ENCODE data around the gene TRPM7.
"Not testable (repeated sequence)": the region's sequence is repeated elsewhere in the genome, so short reads cannot be mapped to it uniquely, and the experiment has no call there.

TRPM7 gene

GRCh38 chr15:50576166-50576565, 110.4 kb downstream of the TRPM7 start:
- no peak for DNase-seq (ENCODE audit: low read depth in 2 of 2)

DNA sequence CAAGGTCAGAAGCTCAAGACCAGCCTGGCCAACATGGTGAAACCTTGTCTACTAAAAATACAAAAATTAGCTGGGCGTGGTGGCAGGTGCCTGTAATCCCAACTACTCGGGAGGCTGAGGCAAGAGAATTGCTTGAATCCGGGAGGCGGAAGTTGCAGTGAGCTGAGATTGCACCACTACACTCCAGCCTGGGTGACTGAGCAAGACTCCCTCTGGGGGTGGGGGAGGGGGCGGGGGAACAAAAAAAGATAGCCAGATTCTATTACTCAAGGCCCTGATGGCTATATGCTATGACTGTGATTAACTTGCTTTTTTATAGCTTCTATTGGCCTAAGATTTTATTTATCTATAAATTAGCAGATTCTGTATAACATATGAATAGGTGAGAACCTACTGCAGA, 112.8 kb downstream of the TRPM7 start:
- not testable (repeated sequence) for DNase-seq (ENCODE audit: low read depth in 2 of 2)

GRCh38 chr15:50563756-50564155, 122.8 kb downstream of the TRPM7 start:
- no peak for DNase-seq (ENCODE audit: low read depth in 2 of 2)

DNA sequence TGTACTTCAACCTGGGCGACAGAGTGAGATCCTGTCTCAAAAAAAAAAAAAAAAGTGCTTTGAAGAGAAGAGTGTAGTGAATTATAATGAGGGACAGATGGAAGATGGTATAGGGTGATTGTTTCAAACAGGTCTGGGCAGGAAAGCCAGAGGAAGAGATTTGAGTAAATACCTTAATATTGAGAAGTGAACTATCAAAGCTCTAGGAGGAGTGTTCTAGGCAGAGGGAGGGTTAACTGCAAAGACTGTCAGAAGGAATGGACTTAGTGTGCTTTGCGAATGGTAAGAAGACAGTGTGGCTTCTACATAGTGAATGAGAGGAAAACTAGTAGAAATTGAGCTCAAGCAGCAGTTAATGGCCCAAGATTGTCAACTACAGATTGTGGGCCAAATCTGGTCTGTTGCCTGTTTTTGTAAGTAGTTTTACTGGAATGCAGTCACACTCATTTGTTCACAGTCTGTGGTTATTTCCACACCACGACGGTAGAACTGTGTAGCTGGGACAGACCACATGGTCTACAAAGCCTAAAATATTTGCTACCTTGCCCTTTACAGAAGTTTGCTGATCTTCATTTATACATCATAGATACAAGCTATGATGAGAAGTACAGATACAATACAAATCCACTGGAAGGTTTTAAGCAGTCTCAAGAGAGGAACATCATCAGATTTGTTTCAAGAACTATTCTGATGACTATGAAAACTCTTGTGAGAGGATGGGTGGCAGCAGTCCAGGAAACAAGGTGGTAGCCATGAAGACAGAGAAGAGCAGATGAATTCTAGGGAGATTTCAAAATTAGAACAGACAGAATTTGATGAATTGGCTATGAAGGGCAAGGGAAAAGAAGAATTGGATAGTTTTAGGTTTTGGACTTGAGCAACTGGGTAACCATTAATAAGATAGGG, 123.6 kb downstream of the TRPM7 start:
- DNase-seq (ENCODE audit: low read depth in 2 of 2): no peak

- no peak for DNase-seq (ENCODE audit: low read depth in 2 of 2)
Measured at GRCh38 chr15:50558012-50558411, 128.6 kb downstream of the TRPM7 start.

DNA sequence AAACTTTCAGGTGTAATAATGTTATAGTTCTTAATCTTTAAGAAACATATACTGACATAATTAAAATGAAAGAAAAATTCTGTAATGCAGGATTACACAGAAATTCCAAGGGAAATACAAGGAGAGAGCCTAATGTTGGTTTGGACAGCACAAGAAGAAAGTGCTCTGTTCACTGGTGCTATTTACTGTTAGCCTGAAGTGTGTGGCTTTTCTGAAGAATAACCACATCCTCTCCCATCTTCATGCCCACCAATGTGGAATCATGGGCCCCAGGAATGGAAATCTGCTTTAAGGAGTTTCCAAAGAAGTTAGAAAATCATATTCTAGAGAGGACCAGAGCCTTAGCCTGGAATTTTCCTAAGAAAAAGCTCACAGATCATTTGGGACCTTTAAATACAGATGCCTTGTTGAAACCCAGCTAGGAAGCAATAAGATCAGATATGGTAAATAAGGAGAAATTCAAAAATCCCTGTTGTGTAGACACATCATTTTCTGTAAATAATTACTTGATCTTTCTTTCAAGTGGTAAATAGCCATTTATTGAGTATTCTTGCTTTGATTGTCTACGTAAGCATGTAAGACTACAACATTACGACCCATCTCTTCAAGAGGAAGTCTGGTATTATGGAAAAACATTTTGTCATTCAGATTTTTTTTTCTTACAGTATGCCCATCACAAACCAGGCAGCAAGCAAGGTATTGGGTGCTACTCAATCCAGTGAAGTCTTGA, 129.8 kb downstream of the TRPM7 start:
- no peak for DNase-seq (ENCODE audit: low read depth in 2 of 2)

DNA sequence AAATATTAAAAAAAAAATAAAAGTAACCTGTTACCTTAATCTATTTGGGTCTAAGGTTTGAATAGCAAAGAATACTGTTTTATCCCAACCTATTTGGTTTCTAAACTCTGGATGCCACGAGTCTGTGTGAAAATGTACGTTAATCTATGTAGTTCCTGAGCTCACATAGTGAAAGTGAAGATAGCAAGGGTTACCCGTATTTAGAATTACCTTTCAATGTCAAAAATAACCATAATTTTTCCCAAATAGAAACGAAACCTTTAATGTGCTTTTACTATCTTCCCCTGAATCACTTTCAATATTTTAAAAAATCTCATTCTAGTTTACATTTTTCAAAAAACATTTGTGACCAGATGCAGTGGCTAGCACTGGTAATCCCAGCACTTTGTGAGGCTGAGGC, 134.4 kb downstream of the TRPM7 start:
- no peak for DNase-seq (ENCODE audit: low read depth in 2 of 2)

- no peak for DNase-seq (ENCODE audit: low read depth in 2 of 2)
Measured at GRCh38 chr15:50549326-50549725, 137.3 kb downstream of the TRPM7 start.

DNA sequence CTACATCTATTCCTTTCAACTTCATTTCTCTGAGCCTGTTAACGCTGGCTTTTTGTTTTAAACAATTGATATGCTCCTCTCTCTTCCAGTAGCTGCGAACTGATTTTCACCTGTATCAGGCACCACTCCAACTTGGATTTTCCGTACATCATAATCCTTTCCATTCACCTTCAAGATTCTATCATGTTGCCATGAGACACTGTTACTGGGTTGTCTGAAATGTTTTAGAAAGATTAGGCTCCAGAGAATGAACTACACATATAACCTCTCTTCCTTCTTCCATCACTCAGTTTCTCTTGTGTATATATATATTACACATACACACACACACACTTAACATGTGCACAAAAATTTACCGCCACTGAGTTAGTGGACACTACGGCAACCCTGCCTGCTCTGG, 140.0 kb downstream of the TRPM7 start, which contains the start of gene USP50:
USP50 (minus strand) TSS at position 101 of the 400 bp plus-strand sequence. CDS start 141 bp downstream, outside the sequence.
- no peak for DNase-seq (ENCODE audit: low read depth in 2 of 2)

- no peak for DNase-seq (ENCODE audit: low read depth in 2 of 2)
Measured at GRCh38 chr15:50544368-50544767, 142.2 kb downstream of the TRPM7 start.

- no peak for DNase-seq (ENCODE audit: low read depth in 2 of 2)
Measured at GRCh38 chr15:50543556-50543955, 143.0 kb downstream of the TRPM7 start.

DNA sequence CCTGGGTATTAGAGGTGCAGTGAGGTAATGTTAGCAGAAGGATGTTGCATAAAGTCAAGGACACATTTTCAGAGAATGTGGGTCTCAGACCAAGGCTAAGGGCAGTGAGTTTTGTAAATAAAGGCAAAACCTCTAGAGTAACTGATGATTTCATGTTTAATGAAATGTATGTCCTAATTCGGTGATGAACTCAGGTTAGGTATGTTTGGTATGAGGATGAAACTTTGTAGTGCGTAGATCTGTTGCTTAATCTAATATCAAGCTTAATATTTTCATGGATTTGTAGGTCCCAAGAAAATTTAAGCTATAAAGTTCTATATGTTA, 143.7 kb downstream of the TRPM7 start:
- DNase-seq (ENCODE audit: low read depth in 2 of 2): no peak

DNA sequence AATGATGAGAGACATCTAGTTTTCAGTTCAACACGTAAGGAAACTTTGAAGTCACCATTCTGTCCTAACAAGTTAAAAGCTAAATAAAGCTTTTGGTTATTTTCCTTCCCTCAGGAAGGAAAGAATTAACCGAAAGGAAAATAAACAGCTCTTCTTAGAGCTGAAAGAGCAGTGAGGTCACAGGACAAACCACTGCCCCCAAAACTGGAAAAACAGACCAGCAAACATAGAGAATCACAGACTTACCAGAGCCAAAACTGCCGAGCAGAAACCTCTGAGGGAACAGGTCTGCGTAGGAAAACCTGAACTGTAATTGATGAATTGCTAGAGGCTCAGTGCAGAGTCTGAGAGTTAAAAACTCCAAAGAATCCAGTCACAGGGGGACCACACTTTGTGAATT, 154.8 kb downstream of the TRPM7 start:
- no peak for DNase-seq (ENCODE audit: low read depth in 2 of 2)

GRCh38 chr15:50531163-50531562, 155.4 kb downstream of the TRPM7 start:
- DNase-seq (ENCODE audit: low read depth in 2 of 2): no peak

DNA sequence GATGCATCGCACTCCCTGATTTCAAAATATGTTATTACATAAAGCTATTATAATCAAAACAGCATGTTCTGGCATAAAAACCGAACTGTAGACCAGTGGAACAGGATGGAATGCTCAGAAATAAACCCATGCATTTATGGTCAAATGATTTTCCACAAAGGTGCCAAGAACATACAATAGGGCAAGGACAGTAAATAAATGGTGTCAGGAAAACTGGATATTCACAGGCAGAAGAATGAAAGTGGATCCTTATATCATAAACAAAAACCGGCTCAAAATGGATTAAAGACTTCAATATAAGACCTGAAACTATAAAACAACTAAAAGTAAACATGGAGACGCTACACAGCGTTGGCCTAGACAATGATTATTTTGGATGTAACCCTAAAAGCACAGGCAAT, 162.7 kb downstream of the TRPM7 start:
- no peak for DNase-seq (ENCODE audit: low read depth in 2 of 2)

GRCh38 chr15:50519740-50520425, 166.7 kb downstream of the TRPM7 start:
- no peak for DNase-seq (ENCODE audit: low read depth in 2 of 2)

- DNase-seq (ENCODE audit: low read depth in 2 of 2): no peak
Measured at GRCh38 chr15:50513001-50513400, 173.6 kb downstream of the TRPM7 start.

Measured in activated CD8-positive, alpha-beta memory T cell treated with anti-CD3 and anti-CD28 coated beads for 4 hours (primary cell).